ENCODE measurements around the gene RTL9.
"Not testable (repeated sequence)": the region's sequence is repeated elsewhere in the genome, so short reads cannot be mapped to it uniquely, and the experiment has no call there.

The RTL9 gene

DNA sequence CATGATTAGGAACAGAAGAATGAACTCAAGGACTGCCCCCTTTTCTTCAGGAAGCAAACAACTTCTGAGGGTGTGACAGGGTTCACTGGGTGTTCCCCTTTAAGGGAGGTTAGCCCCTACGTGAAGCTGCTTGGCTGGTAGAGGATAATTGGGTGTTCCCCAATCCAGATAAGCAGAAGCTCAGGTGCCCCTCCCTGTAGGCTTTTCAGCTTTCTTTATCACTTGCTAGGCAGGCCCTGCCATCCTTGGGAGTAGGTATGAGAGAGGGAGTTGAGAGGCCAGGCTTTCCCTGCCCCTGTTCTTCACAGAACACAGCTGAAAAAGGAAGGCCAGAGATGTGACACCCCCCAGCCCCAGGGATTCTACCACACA is 44.2 kb downstream of the RTL9 start:
- H3K27me3 ChIP-seq (replicated peaks; ENCODE audit: control insufficient read depth, insufficient read depth, low read length) = no peaks in the 10 kb centered on the region; the same call in 1 of the 2 replicates
- TF ChIP-seq, protein P1, sequence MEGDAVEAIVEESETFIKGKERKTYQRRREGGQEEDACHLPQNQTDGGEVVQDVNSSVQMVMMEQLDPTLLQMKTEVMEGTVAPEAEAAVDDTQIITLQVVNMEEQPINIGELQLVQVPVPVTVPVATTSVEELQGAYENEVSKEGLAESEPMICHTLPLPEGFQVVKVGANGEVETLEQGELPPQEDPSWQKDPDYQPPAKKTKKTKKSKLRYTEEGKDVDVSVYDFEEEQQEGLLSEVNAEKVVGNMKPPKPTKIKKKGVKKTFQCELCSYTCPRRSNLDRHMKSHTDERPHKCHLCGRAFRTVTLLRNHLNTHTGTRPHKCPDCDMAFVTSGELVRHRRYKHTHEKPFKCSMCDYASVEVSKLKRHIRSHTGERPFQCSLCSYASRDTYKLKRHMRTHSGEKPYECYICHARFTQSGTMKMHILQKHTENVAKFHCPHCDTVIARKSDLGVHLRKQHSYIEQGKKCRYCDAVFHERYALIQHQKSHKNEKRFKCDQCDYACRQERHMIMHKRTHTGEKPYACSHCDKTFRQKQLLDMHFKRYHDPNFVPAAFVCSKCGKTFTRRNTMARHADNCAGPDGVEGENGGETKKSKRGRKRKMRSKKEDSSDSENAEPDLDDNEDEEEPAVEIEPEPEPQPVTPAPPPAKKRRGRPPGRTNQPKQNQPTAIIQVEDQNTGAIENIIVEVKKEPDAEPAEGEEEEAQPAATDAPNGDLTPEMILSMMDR (IDR thresholded peaks at IDR 0.05; ENCODE audit: insufficient read depth, low read length, poor library complexity, severe bottlenecking) = no peak
- H3K36me3 ChIP-seq (ENCODE audit: control insufficient read depth, insufficient read depth, low read length) = no peaks in the 10 kb centered on the region
- no peak for DNase-seq (ENCODE audit: extremely low read depth, insufficient read length)
- H3K4me3 ChIP-seq (replicated peaks; ENCODE audit: low read depth, low read length) = no peak overlapping the region

DNA sequence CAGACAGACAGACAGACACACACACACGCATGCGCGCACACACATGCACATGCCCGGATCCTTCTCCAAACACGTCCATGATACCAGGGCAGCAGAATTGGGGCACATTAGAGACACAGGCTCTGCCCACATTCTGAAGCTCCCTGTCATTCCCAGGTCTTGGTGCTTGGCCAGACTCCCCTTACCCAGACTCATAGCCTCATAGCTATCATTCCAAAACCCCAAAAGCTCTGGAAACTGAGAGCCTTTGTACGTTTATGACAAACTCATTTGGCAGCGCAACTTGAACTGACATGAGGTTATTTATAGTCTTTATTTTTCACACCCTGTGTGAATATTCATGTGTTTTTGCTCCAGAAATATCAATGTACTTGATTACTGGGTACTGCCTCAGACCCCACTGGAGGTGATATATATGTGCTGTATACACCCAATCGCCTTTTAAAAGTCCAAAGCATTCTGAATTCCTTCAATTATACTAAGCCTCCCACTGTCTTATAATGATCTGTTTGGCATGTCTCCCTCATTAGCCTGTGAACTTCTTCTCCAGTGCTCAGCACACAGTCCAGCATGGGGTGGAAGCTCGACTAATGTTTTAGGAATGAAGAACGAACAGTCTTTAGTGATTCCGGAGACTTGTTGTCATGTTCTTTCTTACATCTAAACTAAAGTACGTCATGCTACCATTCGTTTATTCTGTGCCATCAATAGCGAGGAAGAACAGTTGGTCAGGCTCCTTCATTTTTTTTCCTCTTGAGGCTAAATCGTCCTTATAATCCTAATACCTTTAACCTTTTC is 45.0 kb downstream of the RTL9 start:
- DNase-seq (ENCODE audit: extremely low read depth, insufficient read length) = no peak
- Histone ChIP-seq H3K36me3 (ENCODE audit: control insufficient read depth, insufficient read depth, low read length) (no peaks in the 10 kb centered on the region), H3K4me3 (replicated peaks; ENCODE audit: low read depth, low read length) (no peak overlapping the region), H3K27me3 (replicated peaks; ENCODE audit: control insufficient read depth, insufficient read depth, low read length) (no peaks in the 10 kb centered on the region; the same call in 1 of the 2 replicates)
- TF ChIP-seq, protein P1 (IDR thresholded peaks at IDR 0.05; ENCODE audit: insufficient read depth, low read length, poor library complexity, severe bottlenecking) = no peak

DNA sequence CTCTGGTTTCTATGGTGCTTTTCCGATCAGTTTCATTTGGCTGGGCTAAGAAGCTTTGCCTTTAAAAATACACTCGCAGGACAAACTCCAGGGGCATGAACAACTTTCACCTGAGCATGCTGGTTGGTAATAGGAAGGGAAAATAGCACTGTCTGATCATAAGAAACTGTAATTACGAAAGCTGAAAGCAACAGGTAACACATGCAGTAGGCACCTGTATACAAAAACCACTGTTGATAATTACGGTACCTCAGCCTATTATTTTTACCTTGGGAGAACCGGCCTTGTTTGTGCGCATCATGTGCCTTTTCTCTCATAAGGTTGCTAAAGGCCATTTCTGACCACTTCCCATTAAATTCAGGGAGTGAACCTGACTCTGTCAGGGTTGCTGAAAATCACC is 45.7 kb downstream of the RTL9 start:
- TF ChIP-seq, protein P1 (IDR thresholded peaks at IDR 0.05; ENCODE audit: insufficient read depth, low read length, poor library complexity, severe bottlenecking) = no peak
- DNase-seq (ENCODE audit: extremely low read depth, insufficient read length) = no peak
- no peak overlapping the region for H3K4me3 ChIP-seq (replicated peaks; ENCODE audit: low read depth, low read length)
- no peaks in the 10 kb centered on the region for H3K36me3 ChIP-seq (ENCODE audit: control insufficient read depth, insufficient read depth, low read length)
- no peaks in the 10 kb centered on the region; the same call in 1 of the 2 replicates for H3K27me3 ChIP-seq (replicated peaks; ENCODE audit: control insufficient read depth, insufficient read depth, low read length)

DNA sequence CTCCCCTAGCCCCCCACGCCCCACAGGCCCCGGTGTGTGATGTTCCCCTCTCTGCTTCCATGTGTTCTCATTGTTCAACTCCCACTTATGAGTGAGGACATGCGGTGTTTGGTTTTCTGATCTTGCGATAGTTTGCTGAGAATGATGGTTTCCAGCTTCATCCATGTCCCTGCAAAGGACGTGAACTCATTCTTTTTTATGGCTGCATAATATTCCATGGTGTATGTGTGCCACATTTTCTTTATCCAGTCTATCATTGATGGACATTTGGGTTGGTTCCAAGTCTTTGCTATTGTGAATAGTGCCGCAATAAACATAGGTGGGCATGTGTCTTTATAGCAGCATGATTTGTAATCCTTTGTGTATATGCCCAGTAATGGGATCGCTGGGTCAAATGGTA is 47.6 kb downstream of the RTL9 start:
- DNase-seq (ENCODE audit: extremely low read depth, insufficient read length); H3K36me3 ChIP-seq (ENCODE audit: control insufficient read depth, insufficient read depth, low read length); H3K27me3 ChIP-seq (replicated peaks; ENCODE audit: control insufficient read depth, insufficient read depth, low read length); H3K4me3 ChIP-seq (replicated peaks; ENCODE audit: low read depth, low read length): not testable (repeated sequence)

DNA sequence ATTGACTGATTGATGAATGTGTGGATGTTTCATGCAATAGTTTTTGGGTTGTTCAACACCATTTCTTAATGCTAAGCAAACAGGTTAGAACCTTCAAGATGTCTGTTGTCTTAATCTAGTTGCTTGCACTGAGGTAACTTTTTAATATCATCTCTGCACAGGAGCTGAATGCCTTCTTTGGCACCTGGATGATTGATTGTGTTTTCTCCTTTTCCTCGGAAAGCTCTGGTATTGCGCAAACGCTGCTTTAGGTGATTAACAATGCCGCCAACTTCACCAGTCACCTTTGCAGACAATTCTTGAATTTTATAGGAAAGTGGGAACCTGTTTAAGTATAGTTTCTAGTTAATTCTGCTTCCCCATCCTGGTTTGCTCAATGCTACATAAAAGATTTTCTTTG is 48.2 kb downstream of the RTL9 start:
- Histone ChIP-seq H3K36me3 (ENCODE audit: control insufficient read depth, insufficient read depth, low read length) (no peaks in the 10 kb centered on the region), H3K4me3 (replicated peaks; ENCODE audit: low read depth, low read length) (no peak overlapping the region), H3K27me3 (replicated peaks; ENCODE audit: control insufficient read depth, insufficient read depth, low read length) (no peaks in the 10 kb centered on the region; the same call in 1 of the 2 replicates)
- TF ChIP-seq, protein P1 (IDR thresholded peaks at IDR 0.05; ENCODE audit: insufficient read depth, low read length, poor library complexity, severe bottlenecking) = no peak
- DNase-seq (ENCODE audit: extremely low read depth, insufficient read length) = no peak

DNA sequence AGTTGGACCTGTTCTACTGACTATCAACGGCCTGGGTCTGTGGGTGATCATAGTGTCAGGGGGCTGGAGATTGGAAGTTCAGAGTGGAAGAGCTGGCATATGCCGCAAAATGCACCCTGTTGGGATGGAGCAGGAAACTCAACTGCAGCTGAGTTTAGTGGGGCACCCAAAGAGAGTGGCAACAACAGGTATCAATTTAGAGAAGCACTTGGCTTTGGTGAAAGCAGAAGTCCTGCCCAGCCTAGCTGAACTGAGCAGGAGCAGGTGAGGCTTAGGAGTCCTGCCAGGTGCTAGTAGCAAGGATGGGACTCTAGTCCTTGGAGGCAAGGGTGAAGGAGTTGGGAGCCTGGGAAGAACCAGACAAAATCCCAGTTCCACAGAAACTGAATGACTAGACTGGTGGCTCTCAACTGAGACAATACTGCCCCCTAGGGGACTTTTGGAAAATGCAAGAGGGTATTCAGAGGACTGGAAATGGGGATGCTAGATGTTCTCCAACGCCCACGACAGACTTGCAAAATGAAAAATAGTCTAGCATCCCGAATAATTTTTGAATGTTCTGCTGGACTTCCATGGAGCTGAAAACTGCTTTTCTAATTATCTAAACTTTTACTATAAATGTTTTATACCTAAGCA is 49.4 kb downstream of the RTL9 start:
- H3K36me3 ChIP-seq (ENCODE audit: control insufficient read depth, insufficient read depth, low read length) = no peaks in the 10 kb centered on the region
- H3K27me3 ChIP-seq (replicated peaks; ENCODE audit: control insufficient read depth, insufficient read depth, low read length) = no peaks in the 10 kb centered on the region; the same call in 1 of the 2 replicates
- no peak overlapping the region for H3K4me3 ChIP-seq (replicated peaks; ENCODE audit: low read depth, low read length)
- TF ChIP-seq, protein P1 (IDR thresholded peaks at IDR 0.05; ENCODE audit: insufficient read depth, low read length, poor library complexity, severe bottlenecking) = peak; percentile 73
- peak; percentile 17 for DNase-seq (ENCODE audit: extremely low read depth, insufficient read length)

Measured in GM06990 (cell line).